CD4-positive, alpha-beta T cell treated with Interleukin-12 subunit alpha and Interleukin-12 subunit beta, for 1 hour (primary cell): ENCODE data around the gene DHRS2.
A peak's percentile ranks its signal among the peaks of the same experiment; 100 is the strongest.
"Not testable (repeated sequence)": the region's sequence is repeated elsewhere in the genome, so short reads cannot be mapped to it uniquely, and the experiment has no call there.

Experiments
- DNase-seq: peaks from one replicate; pipeline ENCODE4 v3.0.0-alpha.2; 2020

DHRS2 gene, protein sequence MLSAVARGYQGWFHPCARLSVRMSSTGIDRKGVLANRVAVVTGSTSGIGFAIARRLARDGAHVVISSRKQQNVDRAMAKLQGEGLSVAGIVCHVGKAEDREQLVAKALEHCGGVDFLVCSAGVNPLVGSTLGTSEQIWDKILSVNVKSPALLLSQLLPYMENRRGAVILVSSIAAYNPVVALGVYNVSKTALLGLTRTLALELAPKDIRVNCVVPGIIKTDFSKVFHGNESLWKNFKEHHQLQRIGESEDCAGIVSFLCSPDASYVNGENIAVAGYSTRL

DNA sequence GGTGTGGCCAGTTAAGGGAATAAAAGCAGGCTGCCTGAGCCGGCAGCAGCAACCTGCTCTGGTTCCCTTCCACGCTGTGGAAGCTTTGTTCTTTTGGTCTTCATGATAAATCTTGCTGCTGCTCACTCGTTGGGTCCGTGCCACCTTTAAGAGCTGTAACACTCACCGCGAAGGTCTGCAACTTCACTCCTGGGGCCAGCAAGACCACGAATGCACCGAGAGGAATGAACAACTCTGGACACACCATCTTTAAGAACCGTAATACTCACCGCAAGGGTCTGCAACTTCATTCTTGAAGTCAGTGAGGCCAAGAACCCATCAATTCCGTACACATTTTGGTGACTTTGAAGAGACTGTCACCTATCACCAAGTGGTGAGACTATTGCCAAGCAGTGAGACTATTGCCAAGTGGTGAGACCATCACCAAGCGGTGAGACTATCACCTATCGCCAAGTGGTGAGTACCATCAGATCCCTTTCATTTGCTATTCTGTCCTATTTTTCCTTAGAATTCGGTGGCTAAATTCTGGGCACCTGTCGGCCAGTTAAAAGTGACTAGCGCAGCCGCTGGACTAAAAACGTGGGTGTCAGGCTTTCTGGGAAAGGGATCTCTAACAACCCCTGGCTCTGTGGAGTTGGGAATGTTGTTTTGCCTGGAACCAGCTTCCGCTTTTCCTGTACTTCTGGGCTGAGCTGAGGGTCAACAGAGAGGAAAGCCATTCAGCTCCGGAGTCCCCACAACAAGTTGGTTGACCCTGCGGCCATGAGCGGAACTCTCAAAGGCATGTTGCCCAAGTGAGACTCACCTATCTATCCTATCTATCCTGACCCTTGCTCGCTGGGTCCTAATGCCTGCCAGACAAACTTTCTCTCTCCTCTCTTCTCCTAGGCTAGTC is at the start of gene DHRS2:
DHRS2 (plus strand) TSS at position 48 of the 895 bp plus-strand sequence. CDS start 2,501 bp downstream, outside the sequence.
- no peak for DNase-seq

DNA sequence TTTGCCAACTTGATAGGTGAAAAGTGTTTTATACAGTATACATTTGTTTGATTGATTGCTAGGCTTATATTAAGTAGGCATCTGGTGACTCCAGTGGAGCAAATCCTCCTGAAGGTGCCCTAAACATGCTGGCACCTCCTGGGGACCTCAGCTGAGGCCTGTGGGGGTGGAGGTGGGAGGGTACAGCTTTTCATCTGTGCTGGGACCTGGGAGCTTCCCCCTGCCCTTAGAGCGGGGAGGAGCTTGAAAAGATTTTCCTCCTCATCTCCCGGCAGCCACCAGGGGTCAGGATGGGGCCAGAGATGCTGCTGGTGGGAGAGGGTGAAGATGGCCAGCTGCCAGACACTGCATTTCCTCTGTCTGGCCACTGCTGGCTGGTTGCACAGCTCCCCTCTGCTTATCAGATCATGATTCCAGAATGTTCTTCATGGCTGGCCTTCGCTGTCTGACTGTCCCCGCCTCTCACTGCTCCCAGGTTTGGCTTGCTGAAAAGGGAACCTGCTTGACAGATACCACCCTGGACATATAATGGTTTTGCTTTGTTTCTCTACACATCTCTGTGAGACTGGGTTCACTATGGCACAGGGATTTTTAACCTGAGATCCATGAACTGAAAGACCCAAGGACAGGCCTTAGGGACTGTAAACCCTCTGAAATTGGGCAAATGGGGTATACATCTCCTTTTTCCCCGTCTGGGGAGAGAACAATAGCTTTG is 47.1 kb upstream of the DHRS2 start:
- DNase-seq, result peak; percentile 84

DNA sequence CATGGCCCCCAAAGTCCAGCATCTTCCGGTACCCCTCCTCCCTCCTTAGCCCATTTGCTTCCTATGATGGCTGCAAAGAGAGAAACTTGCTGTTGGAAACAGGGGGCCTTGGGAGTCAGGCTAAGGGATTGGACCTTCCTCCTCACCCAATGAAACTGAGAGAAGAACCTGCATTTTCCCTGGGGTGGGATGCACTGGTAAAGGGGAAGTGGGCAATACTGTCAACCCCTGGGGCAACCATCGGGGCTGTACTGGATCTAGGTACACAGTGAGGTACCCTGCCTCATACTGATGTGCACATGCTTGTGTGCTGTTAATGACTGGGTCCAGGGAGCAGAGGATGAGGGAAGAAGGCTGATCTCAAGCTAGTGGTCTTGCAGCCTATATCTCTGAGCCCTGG is 46.6 kb upstream of the DHRS2 start:
- no peak for DNase-seq

DNA sequence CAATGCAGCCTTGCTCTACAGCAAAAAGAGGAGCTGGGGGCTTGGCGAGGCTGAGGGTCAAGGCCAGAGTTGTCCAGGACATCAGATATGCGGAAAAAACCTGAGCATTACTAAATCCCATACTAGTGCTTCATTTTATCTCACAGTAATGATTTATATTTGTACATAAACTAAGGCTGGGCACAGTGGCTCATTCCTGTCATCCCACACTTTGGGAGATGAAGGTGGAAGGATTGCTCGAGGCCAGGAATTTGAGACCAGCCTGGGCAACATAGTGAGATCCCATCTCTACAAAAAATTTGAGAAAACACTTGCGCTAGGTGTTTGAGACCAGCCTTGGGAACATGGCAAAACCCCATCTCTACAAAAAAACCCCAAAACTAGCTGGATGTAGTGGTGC is 46.0 kb upstream of the DHRS2 start:
- DNase-seq, result no peak

DNA sequence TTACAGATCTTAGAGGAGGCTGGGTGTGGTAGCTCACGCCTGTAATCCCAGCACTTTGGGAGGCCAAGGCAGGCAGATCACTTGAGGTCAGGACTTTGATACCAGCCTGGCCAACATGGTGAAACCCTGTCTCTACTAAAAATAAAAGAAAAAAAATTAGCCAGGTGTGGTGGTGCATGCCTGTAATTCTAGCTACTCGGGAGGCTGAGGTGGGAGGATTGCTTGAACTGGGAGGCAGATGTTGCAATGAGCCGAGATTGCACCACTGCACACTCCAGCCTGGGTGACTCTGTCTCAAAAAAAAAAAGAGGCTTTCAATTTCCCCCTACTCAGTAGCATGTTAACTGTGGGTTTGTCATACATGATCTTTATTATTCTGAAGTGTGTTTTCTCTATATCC is 42.0 kb upstream of the DHRS2 start:
- not testable (repeated sequence) for DNase-seq

DNA sequence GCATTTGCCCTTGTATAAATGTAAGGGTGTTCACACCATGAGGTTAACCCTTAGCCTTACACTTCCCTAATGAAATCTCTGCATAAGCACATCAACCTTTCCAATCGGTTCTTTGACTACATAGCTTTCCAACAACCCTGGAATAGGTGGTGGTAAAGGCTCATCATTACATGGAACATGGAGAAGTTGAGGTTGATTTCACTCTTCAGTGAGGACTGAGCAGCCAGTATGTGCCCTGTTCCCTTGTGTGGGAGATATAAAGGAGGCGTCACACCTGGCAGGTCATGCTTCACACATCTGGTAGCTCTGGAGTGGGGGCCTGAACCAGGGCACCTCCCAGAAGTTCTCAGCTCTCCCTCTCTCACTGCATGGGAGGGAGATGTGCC is 35.8 kb upstream of the DHRS2 start:
- no peak for DNase-seq

DNA sequence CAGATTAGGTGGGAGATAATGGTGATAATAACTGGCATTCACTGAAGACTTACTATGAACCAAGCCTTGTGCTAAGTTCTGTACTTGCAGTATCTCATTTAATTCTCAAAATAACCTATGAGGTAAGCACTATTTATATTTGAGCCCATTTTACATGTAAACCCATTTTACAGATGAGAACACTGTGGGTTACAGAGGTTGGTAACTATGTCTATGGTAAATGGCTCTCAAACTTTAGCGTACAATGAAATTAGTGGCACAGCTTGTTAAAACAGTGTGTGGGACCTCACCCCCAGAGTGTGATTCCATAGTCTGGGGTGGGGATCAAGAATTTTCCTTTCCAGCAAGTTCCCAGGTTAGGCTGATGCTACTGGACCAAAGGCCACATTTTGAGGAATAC is 35.4 kb upstream of the DHRS2 start:
- no peak for DNase-seq

DNA sequence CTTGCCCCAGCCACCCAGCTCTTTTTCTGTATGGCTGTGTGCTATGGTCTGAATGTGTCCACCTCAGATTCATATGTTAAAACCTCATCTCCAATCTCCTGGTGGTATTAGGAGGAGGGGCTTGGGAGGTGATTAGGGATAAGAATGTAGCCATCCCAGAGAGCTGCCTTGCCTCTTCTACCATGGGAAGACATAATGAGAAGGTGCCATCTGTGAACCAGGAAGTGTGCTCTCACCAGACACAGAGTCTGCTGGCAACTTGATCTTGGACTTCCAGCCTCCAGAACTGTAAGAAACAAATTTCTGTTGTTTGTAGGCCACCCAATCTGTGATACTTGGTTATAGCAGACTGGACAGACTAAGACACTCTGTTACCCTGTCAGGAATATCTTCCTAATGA is 34.7 kb upstream of the DHRS2 start:
- no peak for DNase-seq

DNA sequence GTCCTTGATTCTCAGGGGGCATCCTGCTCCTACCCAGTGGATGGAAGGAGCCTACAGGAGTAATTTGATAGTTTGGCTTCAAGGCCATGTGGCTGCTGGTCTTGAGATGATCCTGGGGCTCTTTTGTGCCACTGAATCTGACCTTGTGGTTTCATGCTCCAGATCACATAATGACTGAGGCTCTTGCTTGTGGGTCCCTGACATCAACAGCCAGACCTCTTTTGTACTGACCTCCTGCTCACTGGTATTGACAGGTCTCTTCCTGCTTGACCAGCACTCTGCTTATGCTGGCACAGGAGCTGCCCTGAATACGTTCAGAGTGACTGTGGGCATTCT is 34.4 kb upstream of the DHRS2 start:
- no peak for DNase-seq

DNA sequence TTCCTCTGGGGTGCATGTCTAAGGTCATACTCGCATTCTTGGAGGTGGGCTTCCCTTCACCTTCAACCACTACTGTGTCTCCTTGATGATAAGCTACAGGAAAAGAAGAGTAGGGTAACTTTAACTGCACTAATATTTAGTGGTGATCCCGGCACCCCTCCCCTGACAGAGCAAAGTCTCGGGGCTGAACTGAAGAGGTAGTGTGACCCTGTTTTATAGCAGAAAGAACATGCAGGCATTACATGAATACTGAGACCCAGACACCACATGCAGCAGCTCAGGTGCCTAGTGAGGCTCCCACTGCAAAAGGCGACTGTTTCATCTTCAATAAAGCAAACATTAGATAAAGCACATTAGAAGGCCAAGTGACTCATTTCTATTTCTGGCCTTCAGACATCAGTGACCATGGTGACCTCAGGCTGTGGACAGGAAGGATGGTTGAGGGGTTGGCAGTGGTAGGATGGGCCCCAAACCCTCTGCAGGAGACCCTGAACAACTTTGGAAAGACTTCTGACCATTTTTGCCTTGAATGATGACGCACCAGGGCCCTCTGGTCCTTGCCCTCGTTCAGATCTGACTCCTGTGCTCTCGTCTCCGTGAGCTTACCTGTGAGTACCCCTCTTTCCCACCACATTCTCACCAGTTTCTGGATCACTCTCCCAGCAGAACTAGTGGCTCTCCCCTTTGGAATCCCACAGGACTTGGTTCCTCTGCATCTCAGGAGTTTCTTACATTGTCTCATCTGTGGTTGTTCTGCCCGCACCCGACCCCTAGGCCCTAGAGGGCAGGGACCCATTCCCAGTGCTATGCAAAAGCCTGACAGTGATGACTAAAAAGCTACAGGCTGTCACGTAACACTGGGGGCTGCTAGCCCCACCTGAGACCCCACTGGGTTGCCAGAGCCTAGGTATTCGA is 33.7 kb upstream of the DHRS2 start:
- no peak for DNase-seq

DNA sequence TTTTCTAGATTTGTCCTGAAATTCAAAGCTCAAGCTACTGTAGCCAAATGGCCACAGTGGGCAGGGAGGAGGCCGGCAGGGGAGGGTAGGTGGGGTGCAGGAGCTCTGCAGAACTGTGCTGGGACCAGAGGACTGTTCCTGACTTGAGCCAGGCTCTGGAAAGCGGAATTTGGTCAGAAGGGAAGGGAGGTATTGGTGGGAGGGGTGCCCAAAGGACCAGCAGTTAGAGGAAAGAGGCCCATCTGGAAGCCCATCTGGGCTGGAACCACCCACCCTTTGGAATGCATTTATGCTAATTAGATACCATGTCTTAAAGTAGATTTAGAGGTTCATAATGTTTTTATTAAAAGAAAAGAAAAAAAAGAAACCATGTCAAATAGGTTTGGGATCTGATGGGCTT is 33.1 kb upstream of the DHRS2 start:
- no peak for DNase-seq

DNA sequence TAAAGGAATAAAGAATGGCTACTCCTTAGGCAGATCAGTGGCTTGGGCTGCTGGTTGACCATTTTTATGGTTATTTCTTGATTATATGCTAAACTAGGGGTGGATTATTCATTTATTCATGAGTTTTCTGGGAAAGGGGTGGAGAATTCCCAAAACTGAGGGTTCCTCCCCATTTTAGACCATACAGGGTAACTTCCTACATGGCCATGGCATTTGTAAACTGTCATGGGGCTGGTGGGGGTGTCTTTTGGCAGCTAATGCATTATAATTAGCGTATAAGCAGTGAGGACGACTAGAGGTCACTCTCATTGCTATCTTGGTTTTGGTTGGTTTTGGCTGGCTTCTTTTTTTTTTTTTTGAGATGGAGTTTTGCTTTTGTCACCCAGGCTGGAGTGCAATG is 32.0 kb upstream of the DHRS2 start:
- no peak for DNase-seq

DNA sequence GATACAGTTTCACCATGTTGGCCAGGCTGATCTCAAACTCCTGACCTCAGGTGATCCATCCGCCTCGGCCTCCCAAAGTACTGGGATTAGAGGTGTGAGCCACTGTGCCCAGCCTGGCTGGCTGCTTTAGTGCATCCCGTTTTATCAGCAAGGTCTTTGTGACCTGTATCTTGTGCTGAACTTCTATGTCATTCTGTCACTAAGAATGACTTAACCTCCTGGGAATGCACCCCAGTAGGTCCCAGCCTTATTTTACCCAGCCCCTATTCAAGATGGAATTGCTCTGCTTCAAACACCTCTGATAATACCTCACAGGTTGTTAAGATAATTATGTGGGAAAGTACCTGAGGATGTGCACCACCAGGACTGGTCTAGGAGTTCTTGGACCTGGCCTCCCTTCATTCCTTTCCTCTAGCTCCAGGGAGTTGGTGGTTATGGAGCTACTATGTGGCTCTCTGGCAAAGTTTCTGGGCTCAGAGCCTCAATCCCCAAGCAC is 31.4 kb upstream of the DHRS2 start:
- DNase-seq, result no peak

DNA sequence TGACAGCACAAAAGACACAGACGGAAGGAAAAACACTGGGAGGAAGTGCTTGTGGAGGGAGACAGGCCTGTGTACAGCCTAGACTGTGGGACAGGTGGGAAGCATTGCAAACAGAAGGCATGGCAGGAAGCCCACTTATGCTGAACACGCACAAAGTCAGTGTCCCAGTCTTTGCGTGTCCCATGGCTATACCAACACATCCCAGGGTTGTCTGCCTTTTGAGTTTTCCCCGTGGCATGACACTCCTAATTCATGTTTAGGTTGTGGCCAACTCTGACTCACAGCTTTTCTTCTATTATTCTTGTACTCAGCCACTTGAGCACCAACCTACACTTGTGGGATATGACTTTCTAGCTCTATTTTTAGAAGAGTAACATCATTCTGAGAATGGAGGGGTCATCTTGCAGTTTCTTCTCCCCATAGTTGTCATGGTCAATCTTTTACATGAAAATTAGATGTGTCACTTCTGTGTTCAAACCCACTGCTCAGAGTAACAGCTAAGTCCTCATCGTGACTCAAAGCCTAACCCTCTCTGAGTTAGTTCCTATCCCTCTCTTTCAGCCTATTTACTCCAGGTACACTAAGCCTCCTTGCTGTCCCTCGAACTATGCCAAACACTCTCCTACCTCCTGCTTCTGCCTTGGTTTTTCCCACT is 30.1 kb upstream of the DHRS2 start:
- DNase-seq, result no peak

DNA sequence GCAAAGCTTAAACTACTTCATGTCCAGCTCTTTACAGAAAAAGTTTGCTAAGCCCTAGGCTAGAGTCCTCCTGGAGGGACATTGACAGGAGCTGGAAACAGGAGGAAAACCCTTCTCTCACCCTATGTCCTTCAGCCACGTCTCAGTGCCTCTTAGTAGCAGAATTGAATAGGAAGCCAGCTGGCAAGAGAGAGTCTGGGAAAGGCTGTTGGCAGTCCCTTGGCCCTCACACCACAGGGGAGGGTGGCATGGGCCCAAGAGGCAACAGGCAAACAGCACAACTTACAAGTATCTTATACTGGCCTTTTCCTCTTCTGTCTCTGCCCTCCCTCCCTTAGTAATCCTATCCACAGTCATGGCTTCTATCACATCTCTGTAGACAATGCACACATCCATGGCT is 27.7 kb upstream of the DHRS2 start:
- DNase-seq, result no peak

DNA sequence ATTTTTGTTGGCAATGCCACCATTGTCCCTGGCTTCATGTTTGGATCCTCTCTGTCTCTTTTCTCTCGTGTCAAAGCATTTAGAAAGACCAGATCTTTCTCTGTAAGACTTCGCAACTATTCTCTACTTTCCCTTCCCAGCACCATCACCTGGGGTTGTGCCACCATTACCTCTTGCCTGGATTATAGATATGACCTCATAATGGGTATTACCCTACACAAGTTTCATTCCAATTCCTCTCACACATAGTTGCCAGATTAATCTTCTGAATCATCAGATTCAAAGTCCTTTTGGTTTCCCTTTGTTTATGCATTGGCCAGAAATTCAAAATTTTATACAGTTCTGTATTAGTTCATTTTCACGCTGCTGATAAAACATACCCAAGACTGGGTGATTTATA is 27.2 kb upstream of the DHRS2 start:
- no peak for DNase-seq

DNA sequence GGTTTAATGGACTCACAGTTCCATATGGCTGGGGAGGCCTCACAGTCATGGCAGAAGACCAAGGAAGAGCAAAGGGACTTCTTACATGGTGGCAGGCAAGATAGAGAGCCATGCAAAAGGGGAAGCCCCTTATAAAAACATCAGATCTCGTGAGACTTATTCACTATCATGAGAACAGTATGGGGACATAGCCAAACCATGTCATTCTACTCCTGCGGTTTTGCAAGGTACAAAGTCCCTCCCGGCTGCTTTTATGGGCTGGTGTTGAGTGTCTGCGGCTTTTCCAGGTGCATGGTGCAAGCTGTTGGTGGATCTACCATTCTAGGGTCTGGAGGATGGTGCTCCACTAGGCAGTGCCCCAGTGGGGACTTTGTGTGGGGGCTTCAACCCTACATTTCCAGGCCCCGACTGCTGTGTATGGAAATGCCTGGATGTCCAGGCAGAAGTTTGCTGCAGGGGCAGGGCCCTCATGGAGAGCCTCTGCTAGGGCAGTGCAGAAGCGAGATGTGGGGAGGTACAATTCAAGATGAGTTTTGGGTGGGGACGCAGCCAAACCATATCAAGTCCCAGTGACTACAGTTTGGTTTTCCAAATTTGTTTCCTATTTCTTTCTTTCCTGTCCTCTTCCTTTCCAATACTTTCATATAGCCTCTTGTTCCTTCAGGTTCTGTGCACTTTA is 26.6 kb upstream of the DHRS2 start:
- DNase-seq, result not testable (repeated sequence)

DNA sequence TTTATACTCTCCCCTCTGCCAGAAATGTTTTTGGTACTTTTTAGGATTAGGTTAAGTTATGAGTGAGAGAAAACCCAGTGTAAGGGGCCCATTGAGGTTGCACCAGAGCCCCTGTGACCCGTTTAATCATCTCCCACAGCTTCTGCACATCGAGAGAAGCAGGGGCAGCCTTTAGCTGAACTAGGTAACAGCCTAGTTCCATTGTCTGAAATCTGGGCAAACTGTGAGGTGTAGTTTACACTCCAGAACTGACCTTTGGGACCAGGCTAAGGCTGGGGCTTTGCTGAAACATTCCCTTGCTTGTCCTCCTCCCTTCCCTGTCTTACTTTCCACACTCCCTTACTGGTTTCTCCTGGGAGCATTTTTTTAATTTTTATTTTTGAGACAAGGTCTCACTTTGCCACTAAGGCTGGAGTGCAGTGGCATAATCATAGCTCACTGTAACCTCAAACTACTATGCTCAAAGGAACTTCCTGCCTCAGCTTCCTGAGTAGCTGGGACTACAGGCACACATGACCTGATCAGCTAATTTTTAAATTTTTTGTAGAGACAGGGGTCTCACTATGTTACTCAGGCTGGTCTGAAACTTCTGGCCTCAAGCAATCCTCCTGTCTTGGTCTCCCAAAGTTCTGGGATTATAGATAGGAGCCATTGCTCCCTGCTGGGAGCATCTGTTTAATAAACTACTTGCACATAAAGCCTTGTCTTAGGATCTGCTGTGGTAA is 25.9 kb upstream of the DHRS2 start:
- DNase-seq, result peak; percentile 38

DNA sequence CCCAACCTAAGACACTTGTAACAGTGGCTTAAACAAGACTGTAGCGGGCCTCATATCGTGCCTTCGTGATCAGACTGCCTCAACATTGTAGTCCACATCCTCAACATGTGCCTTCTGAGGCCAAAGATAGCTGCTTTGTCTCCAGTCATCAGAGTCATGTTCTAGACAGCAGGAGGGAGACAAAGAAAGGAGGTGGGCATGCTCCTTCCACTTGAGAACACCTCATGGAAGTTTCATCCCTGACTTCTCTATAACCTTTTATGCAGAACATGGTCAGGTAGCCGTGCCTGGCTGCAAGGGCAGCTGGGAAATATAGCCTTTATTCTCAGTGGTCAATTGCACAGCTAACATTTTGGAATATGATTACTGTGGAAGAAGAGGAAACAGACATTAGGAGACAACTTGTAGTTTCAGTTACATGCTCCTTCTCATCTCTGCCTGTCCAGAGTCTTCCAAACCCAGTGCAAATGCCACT is 25.3 kb upstream of the DHRS2 start:
- DNase-seq, result no peak

DNA sequence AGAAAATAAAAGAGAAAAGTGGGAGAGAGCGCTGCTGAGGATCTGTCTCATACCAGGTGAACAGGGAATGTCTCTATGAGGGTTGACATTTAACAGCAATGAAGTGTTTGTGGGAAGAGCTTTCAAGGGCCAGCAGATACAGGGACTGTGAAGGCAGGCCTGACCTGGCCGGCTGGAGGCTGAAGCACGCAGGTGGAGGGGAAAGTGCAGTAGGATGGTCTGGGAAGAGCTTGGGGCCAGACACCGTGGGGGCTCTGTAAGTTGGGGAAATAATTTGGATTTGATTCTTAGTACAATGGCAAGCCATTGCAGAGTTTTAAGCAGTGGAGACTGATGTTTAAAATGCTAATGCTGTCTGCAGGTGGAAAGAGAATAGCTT is 23.8 kb upstream of the DHRS2 start:
- DNase-seq, result no peak

DNA sequence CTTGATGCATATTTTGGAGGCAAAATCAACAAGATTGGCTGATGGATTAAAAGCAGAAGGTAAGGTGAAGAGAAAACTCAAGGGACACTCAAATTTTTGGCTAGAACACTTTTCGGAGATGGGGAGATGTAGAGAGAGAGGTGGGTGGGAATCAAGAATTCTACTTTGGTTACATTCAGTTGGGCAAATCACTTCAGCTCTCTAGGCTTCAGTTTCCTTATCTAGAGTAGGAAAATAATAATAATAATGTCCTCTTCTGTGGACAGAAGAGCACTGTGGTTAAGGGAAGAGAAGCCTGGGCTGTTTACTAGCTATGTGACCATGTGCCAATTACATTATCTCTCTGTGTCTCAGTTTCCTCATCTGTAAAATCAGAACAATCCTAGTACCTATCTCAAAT is 23.4 kb upstream of the DHRS2 start:
- no peak for DNase-seq
